SK-N-SH treated with all-trans-retinoic acid at 6 μM for 48 hours (cell line): ENCODE measurements around the gene INPP4B.

Experiments used
- ARNTL ChIP-seq: fragments of 450-650 bp; formaldehyde crosslinking; IDR thresholded peaks from 2 replicates; pipeline ENCODE4 v1.5.0; 2020; ENCODE audit warnings: low read depth, mild to moderate bottlenecking, moderate library complexity, borderline replicate concordance
- BACH2 ChIP-seq: fragments of 250-450 bp; sonication (Bioruptor Pico); IDR thresholded peaks from 2 replicates; pipeline ENCODE4 v1.9.0; 2021; ENCODE audit warnings: mild to moderate bottlenecking, borderline replicate concordance
- CSDC2 ChIP-seq: fragments of 250-450 bp; sonication (Bioruptor Pico); IDR thresholded peaks from 2 replicates; pipeline ENCODE4 v1.5.0; 2020; ENCODE audit warnings: mild to moderate bottlenecking, moderate library complexity
- GLIS3 ChIP-seq: fragments of 250-450 bp; sonication (Bioruptor Pico); IDR thresholded peaks from 2 replicates; pipeline ENCODE4 v1.5.0; 2020; ENCODE audit warnings: mild to moderate bottlenecking, moderate library complexity
- ZFP3 ChIP-seq: fragments of 250-450 bp; sonication (Bioruptor Pico); IDR thresholded peaks from 2 replicates; pipeline ENCODE4 v1.5.0; 2020; ENCODE audit warnings: mild to moderate bottlenecking, moderate library complexity
- ZNF70 ChIP-seq: fragments of 450-650 bp; formaldehyde crosslinking; IDR thresholded peaks from 2 replicates; pipeline ENCODE4 v1.5.0; 2020; ENCODE audit warnings: mild to moderate bottlenecking, moderate library complexity
- ZNF8 ChIP-seq: fragments of 450-650 bp; formaldehyde crosslinking; IDR thresholded peaks from 2 replicates; pipeline ENCODE4 v1.5.0; 2020; ENCODE audit warnings: mild to moderate bottlenecking, moderate library complexity

DNA sequence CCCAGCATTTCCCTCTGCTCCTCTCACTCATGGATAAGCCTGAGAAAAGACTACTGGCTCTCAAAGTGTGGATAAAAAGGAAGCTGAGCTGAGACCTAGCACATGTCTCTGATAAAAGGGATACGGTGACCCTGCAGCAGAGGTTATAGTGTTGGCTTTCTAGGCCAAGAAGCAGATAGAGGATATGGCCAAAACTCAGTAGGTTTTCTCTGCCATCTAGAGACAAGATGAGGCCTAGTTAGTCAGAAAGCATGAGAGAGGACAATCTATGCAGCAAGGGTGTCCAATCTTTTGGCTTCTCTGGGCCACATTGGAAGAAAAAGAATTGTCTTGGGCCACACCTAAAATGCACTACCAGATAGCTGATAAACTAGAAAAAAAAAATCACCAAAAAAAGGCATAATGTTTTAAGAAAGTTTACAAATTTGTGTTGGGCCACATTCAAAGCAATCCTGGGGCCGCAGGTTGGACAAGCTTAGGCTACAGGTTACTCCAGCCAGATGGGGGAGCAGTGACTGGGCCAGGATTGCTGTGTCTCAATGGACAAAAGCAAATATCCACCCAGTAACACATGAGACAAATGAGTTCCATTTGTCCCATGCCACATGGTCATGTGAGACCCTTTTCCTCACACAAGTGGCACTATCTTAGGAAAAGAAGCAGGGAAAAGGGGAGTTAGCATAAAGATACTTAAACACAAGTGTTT, 411.4 kb downstream of the INPP4B start:
- TF ChIP-seq ZNF8 (no peak), ARNTL (no peak), BACH2 (CRISPR knock-in tag) (no peak), CSDC2 (CRISPR knock-in tag) (no peak), GLIS3 (CRISPR knock-in tag) (no peak), ZNF70 (CRISPR knock-in tag) (no peak), ZFP3 (CRISPR knock-in tag) (no peak)
